ENCODE results near the gene SPOCK1. TPM values are rescaled to one million over a fixed set of nuclear protein-coding genes. Genes with fewer than 3 reads are reported as not detected.

The SPOCK1 gene
- total and polyA plus RNA-seq, 12 donors = 13.7 to 70.3 (median 28.6) TPM

DNA sequence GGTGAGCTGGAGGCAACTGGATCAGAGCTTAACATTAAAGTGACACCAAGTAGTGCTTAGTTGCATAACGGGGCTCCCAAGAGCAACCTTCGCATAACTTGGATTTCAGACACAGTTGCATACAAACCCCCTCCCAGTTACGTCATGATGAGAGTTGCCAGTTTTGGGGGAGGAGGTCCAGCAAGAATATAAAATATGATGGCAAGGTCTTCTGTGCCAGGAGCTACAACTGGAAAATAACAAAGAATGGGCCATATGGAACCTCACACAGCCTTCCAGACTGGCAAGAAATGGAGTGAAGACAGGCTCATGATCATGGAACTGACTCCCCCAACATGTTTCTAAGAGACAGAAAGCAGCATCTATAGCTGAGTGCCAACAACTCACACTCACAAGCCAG lies 8.5 kb downstream of the SPOCK1 start:
- Histone ChIP-seq H3K36me3 (no peaks in the 10 kb centered on the region), H3K4me3 (no peak overlapping the region), H3K27me3 (peaks cover 0 to 3% (median 0%) of the 10 kb centered on the region in 7 donors), H3K9me3 (no peaks in the 10 kb centered on the region), H3K4me1 (peaks cover 0 to 16% (median 0%) of the 10 kb centered on the region in 9 donors), H3K27ac (no peak overlapping the region)
- DNase-seq (no peak), ATAC-seq (no peak)
- intact Hi-C loops (cut with DNase I) = loop anchor here in 3 of 10 donors (10.0 kb wide), 2 partner anchors 146 to 686 kb away; no protein-coding TSS in a partner anchor
- TF ChIP-seq CTCF (IDR thresholded peaks at IDR 0.05) = no peak
- 85 to 87% methylated on average over 3 of the region's 3 CpGs for WGBS, 2 donors

- 93 to 96% methylated on average over 2 of the region's 2 CpGs for WGBS, 2 donors
- intact Hi-C loops (cut with DNase I) = no loop called here
These were observed 10.2 kb downstream of the SPOCK1 start for GRCh38 chr5:137488974-137489373.

DNA sequence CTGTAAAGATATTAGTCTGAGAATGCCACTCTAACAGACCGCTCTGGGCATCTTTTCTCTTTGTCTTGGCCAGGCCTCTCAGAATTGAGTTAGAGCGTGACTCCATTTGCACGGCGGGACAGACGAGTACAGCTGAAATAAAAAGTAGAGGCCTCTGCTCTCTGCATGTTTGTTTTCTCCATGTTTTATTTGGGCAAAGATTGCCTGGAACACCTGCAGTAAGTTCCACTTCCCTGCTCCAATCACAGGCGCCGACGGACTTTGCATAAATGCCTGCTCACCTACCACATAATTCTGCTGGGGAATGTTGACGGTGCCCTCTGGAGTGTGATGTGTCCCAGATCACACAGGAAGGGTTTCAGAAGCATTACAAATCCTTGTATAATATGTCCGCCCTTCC lies 10.6 kb downstream of the SPOCK1 start:
- ATAC-seq = no peak
- DNase-seq = no peak
- WGBS, 2 donors = 92 to 95% methylated on average over 10 of the region's 10 CpGs
- peaks cover 0 to 16% (median 0%) of the 10 kb centered on the region in 9 donors for H3K4me1 ChIP-seq
- H3K4me3 ChIP-seq = no peak overlapping the region
- H3K27ac ChIP-seq = no peak overlapping the region
- intact Hi-C loops (cut with DNase I) = no loop called here
- H3K9me3 ChIP-seq = no peaks in the 10 kb centered on the region
- no peak for TF ChIP-seq CTCF (IDR thresholded peaks at IDR 0.05)
- H3K27me3 ChIP-seq = no peaks in the 10 kb centered on the region
- H3K36me3 ChIP-seq = no peaks in the 10 kb centered on the region

More at GRCh38 chr5:137488974-137489373, 10.2 kb downstream of the SPOCK1 start:
- no peaks in the 10 kb centered on the region for H3K36me3 ChIP-seq
- H3K27me3 ChIP-seq = no peaks in the 10 kb centered on the region
- H3K27ac ChIP-seq = no peak overlapping the region
- DNase-seq (no peak), ATAC-seq (no peak)
- no peak for TF ChIP-seq CTCF (IDR thresholded peaks at IDR 0.05)
- H3K9me3 ChIP-seq = no peaks in the 10 kb centered on the region
- H3K4me3 ChIP-seq = no peak overlapping the region
- peaks cover 0 to 16% (median 0%) of the 10 kb centered on the region in 9 donors for H3K4me1 ChIP-seq

GRCh38 chr5:137487600-137487999 lies 11.5 kb downstream of the SPOCK1 start:
- Histone ChIP-seq H3K36me3 (no peaks in the 10 kb centered on the region), H3K4me3 (no peak overlapping the region), H3K27me3 (no peaks in the 10 kb centered on the region), H3K9me3 (no peaks in the 10 kb centered on the region), H3K4me1 (peaks cover 0 to 16% (median 0%) of the 10 kb centered on the region in 9 donors), H3K27ac (no peak overlapping the region)
- no peak for TF ChIP-seq CTCF (IDR thresholded peaks at IDR 0.05)
- ATAC-seq = peak in 1 of 8 donors; percentile 70
- intact Hi-C loops (cut with DNase I) = no loop called here
- WGBS, 2 donors = 74 to 91% methylated on average over 1 of the region's 1 CpG
- DNase-seq = no peak
